Cardiac muscle cell (in vitro differentiated cells and primary cell): ENCODE measurements around the gene NUDT8. TPM values are rescaled to one million over a fixed set of nuclear protein-coding genes. Genes with fewer than 3 reads are reported as not detected.
"Not testable (repeated sequence)": the region's sequence is repeated elsewhere in the genome, so short reads cannot be mapped to it uniquely, and the experiment has no call there.

Experiments used
- DNase-seq, 2 donors: peaks; one replicate each; pipeline versions ENCODE4 v3.0.0 to v3.0.0-alpha.2; 2010 to 2017; ENCODE audit warnings: low read depth in 1 of 2, low spot score in 1 of 2
- H3K27ac ChIP-seq: fragments of 200-600 bp; sonication (generic); 2 replicates; pipeline ENCODE4 v1.5.1; 2016
- H3K27me3 ChIP-seq: fragments of 200-600 bp; sonication (generic); 2 replicates; pipeline ENCODE4 v1.6.0; 2016; ENCODE audit warnings: control low read depth
- H3K36me3 ChIP-seq: fragments of 200-600 bp; sonication (generic); 2 replicates; pipeline ENCODE4 v1.5.1; 2016; ENCODE audit warnings: control low read depth
- H3K4me1 ChIP-seq: fragments of 200-600 bp; sonication (generic); 2 replicates; pipeline ENCODE4 v1.8.1; 2017; ENCODE audit warnings: low read depth, mild to moderate bottlenecking, mixed run types
- H3K4me3 ChIP-seq: fragments of 200-600 bp; sonication (generic); 2 replicates; pipeline ENCODE4 v1.5.1; 2016; ENCODE audit warnings: mild to moderate bottlenecking
- H3K9me3 ChIP-seq: fragments of 200-600 bp; sonication (generic); 2 replicates; pipeline ENCODE4 v1.5.1; 2017; ENCODE audit warnings: low read depth, mild to moderate bottlenecking, control low read depth
- CTCF ChIP-seq: IDR thresholded peaks from 2 replicates; pipeline ENCODE4 v1.5.1; 2012; ENCODE audit warnings: low read depth, mild to moderate bottlenecking, low read length
- polyA plus RNA-seq: library from polyadenylated mRNA; unstranded; fragments of >200 nt; fragmentation: Nextera tagmentation; extraction: Ambion mirVana; gene quantifications from 2 replicates; pipeline ENCODE4 v1.2.1, GENCODE V29; 2016
- total RNA-seq: library from RNA; depleted of rRNA; stranded (reverse); fragments of >200 nt; gene quantifications from 2 replicates; pipeline ENCODE4 v1.2.3, GENCODE V29; 2016

NUDT8 gene
- total and polyA plus RNA-seq, 2 experiments from 2014 or later = 6.9 to 17.3 TPM

DNA sequence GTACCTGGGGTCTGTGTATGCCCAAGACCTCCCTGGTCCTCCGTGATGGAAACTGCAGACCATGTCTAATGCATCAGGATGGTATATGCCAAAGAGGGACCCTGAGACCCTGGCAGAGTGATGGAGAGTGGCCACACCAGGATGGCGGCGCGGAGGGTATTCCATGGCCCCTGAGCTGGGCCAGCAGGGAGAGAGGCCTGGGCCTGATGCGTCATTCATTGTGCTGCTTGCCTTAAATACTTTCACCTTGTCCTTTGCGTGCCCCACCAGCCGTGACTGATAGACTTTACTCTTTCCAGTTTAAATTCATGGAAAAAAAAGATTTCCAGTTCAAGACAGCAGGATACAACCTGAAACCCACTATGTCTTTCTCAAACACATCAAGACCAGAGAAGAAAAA, 28.6 kb downstream of the NUDT8 start:
- H3K4me1 ChIP-seq = peaks cover 5% of the 10 kb centered on the region
- no peaks in the 10 kb centered on the region for H3K36me3 ChIP-seq
- no peak for TF ChIP-seq CTCF
- no peak for DNase-seq
- no peaks in the 10 kb centered on the region for H3K27me3 ChIP-seq
- H3K27ac ChIP-seq = no peak overlapping the region
- no peaks in the 10 kb centered on the region for H3K9me3 ChIP-seq
- no peak overlapping the region for H3K4me3 ChIP-seq

DNA sequence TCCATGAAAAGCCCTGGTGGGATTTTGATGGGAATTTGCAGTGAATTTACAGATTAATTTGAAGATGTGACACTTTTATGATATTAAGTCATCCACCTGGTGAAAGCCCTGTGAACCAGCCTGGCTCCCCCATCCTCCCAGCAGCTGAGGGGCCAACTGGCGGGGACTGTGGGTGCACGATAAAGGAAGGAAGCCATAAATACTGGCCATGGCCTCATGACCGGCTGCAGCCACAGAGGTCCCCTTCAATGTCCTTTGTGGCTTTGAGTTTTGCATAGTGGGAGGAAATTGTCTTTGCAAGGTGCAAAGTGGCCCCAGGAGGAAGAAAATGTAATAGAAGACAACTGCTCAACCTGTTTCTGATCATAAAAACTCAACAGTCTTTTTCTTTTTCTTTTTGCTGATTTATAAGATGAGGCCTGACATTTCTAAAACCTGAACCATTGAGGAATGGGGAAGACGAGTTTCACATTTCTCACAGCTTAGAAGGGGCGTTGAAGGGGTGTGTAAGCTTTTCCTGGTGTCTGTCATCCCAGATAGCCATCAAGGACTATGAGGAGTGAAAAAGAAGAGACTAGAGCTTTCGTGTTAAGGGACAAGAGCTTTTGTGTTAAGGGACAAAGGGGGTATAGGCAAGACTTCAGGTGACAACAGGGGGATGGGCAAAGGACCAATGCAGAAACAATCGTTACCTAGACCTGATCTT, 29.3 kb downstream of the NUDT8 start:
- Histone ChIP-seq H3K4me1 (no peaks in the 10 kb centered on the region), H3K27me3 (no peaks in the 10 kb centered on the region), H3K9me3 (no peaks in the 10 kb centered on the region), H3K27ac (no peak overlapping the region), H3K36me3 (no peaks in the 10 kb centered on the region), H3K4me3 (no peak overlapping the region)
- no peak for DNase-seq
- TF ChIP-seq CTCF = no peak

GRCh38 chr11:67599149-67599548, 30.6 kb downstream of the NUDT8 start:
- no peak for DNase-seq
- TF ChIP-seq CTCF = no peak
- no peak overlapping the region for H3K4me3 ChIP-seq

GRCh38 chr11:67597963-67598362, 31.8 kb downstream of the NUDT8 start:
- H3K4me1 ChIP-seq = not testable (repeated sequence)

More at GRCh38 chr11:67599149-67599548, 30.6 kb downstream of the NUDT8 start:
- H3K4me1 ChIP-seq = no peaks in the 10 kb centered on the region
- no peak overlapping the region for H3K27ac ChIP-seq
- H3K9me3 ChIP-seq = no peaks in the 10 kb centered on the region
- H3K27me3 ChIP-seq = no peaks in the 10 kb centered on the region
- no peaks in the 10 kb centered on the region for H3K36me3 ChIP-seq

GRCh38 chr11:67597458-67597857, 32.3 kb downstream of the NUDT8 start:
- H3K27ac ChIP-seq, H3K27me3 ChIP-seq, H3K4me3 ChIP-seq, H3K9me3 ChIP-seq, H3K36me3 ChIP-seq, DNase-seq, H3K4me1 ChIP-seq: not testable (repeated sequence)

More at GRCh38 chr11:67597963-67598362, 31.8 kb downstream of the NUDT8 start:
- not testable (repeated sequence) for H3K4me3 ChIP-seq, H3K9me3 ChIP-seq, H3K27me3 ChIP-seq, DNase-seq, H3K27ac ChIP-seq, H3K36me3 ChIP-seq

- no peaks in the 10 kb centered on the region for H3K4me1 ChIP-seq
- H3K9me3 ChIP-seq = no peaks in the 10 kb centered on the region
- DNase-seq = no peak
- no peak overlapping the region for H3K4me3 ChIP-seq
- H3K27ac ChIP-seq = no peak overlapping the region
- H3K36me3 ChIP-seq = no peaks in the 10 kb centered on the region
- TF ChIP-seq CTCF = no peak
- H3K27me3 ChIP-seq = no peaks in the 10 kb centered on the region
These were observed 32.9 kb downstream of the NUDT8 start for GRCh38 chr11:67596753-67597300.
